GM23338 (cell line): ENCODE measurements around the gene SYPL1.

Experiments used
- CREB1 ChIP-seq: fragments of 250-450 bp; sonication (Bioruptor Pico); IDR thresholded peaks from 2 replicates; pipeline ENCODE4 v1.5.0; 2020; ENCODE audit warnings: low read depth, mild to moderate bottlenecking, moderate library complexity
- EZH2 ChIP-seq: fragments of 200-600 bp; sonication (generic); IDR thresholded peaks from one replicate; pipeline ENCODE4 v1.8.0; 2017; ENCODE audit warnings: antibody characterized with exemption, mild to moderate bottlenecking, low read depth; ENCODE audit not compliant: unreplicated experiment
- EZH2phosphoT487 ChIP-seq: fragments of 200-600 bp; sonication (generic); IDR thresholded peaks from one replicate; pipeline ENCODE4 v1.8.1; 2018; ENCODE audit warnings: antibody characterized with exemption; ENCODE audit not compliant: unreplicated experiment
- JUNB ChIP-seq: IDR thresholded peaks from one replicate; pipeline ENCODE4 v1.6.1; 2016; ENCODE audit warnings: antibody characterized with exemption; ENCODE audit not compliant: unreplicated experiment
- NANOG ChIP-seq: IDR thresholded peaks from 2 replicates; pipeline ENCODE4 v1.6.1; 2016; ENCODE audit warnings: antibody characterized with exemption, borderline replicate concordance
- POLR2AphosphoS5 ChIP-seq: IDR thresholded peaks from 2 replicates; pipeline ENCODE4 v1.6.1; 2016; ENCODE audit warnings: antibody characterized with exemption, low read depth
- STAT1 ChIP-seq: IDR thresholded peaks from one replicate; pipeline ENCODE4 v1.6.1; 2016; ENCODE audit warnings: antibody characterized with exemption; ENCODE audit not compliant: unreplicated experiment
- ZNF114 ChIP-seq: fragments of 250-450 bp; sonication (Bioruptor Pico); IDR thresholded peaks from 2 replicates; pipeline ENCODE4 v1.5.0; 2020; ENCODE audit warnings: mild to moderate bottlenecking, moderate library complexity
- ZNF331 ChIP-seq: fragments of 250-450 bp; sonication (Bioruptor Pico); IDR thresholded peaks from 2 replicates; pipeline ENCODE4 v1.5.0; 2020; ENCODE audit warnings: low read depth, mild to moderate bottlenecking, moderate library complexity
- TF ChIP-seq, protein P1 (sequence below), 2 experiments: fragments of 200-600 bp in 1 of 2; sonication (generic) in 1 of 2; conservative IDR thresholded peaks; 2 replicates each; pipeline versions ENCODE4 v1.5.1 to v1.6.1; 2016 to 2017; ENCODE audit warnings: antibody characterized with exemption in 2 of 2, low read depth in 2 of 2, mild to moderate bottlenecking in 2 of 2, moderate library complexity in 1 of 2
- TF ChIP-seq, protein P2 (sequence below): IDR thresholded peaks from one replicate; pipeline ENCODE4 v1.6.1; 2018; ENCODE audit warnings: antibody characterized with exemption; ENCODE audit not compliant: unreplicated experiment
- TF ChIP-seq, protein P3 (sequence below): fragments of 250-450 bp; sonication (Bioruptor Pico); IDR thresholded peaks from 2 replicates; pipeline ENCODE4 v1.5.0; 2020; ENCODE audit warnings: mild to moderate bottlenecking, moderate library complexity
- TF ChIP-seq, protein P4 (sequence below): IDR thresholded peaks from 2 replicates; pipeline ENCODE4 v1.6.1; 2016; ENCODE audit warnings: antibody characterized with exemption

DNA sequence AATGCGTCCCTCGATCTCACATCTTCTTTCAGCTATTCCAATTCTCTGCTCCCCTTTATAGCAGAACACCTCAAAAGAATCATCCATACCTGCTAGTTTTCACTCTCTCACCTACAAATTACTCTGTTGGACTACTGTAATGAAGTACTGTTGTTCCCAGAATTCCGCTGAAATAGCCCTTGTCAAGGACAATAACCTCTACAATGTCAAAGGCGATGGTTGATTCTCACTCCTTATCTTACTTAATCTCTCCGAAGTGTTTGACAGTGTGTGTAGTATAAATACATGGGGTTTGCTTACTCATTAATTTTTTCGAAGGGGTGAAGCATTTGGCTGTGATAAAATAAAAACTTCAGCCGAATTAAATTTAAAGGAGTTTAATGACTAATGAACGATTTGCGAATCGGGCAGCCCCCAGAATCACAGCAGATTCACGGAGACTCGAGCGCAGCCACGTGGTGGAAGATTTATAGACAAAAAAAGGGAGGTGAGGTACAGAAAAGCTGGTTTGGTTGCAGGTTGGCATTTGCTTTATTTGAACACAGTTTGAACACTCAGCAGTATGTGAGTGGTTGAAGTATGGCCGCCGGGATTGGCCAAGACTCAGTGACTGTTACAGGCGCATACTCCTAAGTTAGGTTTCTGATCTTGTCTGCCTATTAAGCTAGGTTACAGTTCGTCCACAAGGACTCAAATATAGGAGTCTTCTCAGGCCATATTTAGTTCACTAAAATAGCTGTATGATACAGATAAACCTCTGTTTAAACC is 29.8 kb downstream of the SYPL1 start:
- TF ChIP-seq, protein P1, sequence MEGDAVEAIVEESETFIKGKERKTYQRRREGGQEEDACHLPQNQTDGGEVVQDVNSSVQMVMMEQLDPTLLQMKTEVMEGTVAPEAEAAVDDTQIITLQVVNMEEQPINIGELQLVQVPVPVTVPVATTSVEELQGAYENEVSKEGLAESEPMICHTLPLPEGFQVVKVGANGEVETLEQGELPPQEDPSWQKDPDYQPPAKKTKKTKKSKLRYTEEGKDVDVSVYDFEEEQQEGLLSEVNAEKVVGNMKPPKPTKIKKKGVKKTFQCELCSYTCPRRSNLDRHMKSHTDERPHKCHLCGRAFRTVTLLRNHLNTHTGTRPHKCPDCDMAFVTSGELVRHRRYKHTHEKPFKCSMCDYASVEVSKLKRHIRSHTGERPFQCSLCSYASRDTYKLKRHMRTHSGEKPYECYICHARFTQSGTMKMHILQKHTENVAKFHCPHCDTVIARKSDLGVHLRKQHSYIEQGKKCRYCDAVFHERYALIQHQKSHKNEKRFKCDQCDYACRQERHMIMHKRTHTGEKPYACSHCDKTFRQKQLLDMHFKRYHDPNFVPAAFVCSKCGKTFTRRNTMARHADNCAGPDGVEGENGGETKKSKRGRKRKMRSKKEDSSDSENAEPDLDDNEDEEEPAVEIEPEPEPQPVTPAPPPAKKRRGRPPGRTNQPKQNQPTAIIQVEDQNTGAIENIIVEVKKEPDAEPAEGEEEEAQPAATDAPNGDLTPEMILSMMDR (conservative IDR thresholded peaks at IDR 0.05; ENCODE audit: low read depth in 2 of 2), result no peak
- TF ChIP-seq CREB1 (CRISPR knock-in tag) (no peak), JUNB (no peak), POLR2AphosphoS5 (no peak), EZH2 (no peak), EZH2phosphoT487 (no peak), NANOG (no peak), ZNF331 (CRISPR knock-in tag) (no peak), ZNF114 (no peak), STAT1 (no peak)
- TF ChIP-seq, protein P2, sequence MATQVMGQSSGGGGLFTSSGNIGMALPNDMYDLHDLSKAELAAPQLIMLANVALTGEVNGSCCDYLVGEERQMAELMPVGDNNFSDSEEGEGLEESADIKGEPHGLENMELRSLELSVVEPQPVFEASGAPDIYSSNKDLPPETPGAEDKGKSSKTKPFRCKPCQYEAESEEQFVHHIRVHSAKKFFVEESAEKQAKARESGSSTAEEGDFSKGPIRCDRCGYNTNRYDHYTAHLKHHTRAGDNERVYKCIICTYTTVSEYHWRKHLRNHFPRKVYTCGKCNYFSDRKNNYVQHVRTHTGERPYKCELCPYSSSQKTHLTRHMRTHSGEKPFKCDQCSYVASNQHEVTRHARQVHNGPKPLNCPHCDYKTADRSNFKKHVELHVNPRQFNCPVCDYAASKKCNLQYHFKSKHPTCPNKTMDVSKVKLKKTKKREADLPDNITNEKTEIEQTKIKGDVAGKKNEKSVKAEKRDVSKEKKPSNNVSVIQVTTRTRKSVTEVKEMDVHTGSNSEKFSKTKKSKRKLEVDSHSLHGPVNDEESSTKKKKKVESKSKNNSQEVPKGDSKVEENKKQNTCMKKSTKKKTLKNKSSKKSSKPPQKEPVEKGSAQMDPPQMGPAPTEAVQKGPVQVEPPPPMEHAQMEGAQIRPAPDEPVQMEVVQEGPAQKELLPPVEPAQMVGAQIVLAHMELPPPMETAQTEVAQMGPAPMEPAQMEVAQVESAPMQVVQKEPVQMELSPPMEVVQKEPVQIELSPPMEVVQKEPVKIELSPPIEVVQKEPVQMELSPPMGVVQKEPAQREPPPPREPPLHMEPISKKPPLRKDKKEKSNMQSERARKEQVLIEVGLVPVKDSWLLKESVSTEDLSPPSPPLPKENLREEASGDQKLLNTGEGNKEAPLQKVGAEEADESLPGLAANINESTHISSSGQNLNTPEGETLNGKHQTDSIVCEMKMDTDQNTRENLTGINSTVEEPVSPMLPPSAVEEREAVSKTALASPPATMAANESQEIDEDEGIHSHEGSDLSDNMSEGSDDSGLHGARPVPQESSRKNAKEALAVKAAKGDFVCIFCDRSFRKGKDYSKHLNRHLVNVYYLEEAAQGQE, result no peak
- TF ChIP-seq, protein P3, sequence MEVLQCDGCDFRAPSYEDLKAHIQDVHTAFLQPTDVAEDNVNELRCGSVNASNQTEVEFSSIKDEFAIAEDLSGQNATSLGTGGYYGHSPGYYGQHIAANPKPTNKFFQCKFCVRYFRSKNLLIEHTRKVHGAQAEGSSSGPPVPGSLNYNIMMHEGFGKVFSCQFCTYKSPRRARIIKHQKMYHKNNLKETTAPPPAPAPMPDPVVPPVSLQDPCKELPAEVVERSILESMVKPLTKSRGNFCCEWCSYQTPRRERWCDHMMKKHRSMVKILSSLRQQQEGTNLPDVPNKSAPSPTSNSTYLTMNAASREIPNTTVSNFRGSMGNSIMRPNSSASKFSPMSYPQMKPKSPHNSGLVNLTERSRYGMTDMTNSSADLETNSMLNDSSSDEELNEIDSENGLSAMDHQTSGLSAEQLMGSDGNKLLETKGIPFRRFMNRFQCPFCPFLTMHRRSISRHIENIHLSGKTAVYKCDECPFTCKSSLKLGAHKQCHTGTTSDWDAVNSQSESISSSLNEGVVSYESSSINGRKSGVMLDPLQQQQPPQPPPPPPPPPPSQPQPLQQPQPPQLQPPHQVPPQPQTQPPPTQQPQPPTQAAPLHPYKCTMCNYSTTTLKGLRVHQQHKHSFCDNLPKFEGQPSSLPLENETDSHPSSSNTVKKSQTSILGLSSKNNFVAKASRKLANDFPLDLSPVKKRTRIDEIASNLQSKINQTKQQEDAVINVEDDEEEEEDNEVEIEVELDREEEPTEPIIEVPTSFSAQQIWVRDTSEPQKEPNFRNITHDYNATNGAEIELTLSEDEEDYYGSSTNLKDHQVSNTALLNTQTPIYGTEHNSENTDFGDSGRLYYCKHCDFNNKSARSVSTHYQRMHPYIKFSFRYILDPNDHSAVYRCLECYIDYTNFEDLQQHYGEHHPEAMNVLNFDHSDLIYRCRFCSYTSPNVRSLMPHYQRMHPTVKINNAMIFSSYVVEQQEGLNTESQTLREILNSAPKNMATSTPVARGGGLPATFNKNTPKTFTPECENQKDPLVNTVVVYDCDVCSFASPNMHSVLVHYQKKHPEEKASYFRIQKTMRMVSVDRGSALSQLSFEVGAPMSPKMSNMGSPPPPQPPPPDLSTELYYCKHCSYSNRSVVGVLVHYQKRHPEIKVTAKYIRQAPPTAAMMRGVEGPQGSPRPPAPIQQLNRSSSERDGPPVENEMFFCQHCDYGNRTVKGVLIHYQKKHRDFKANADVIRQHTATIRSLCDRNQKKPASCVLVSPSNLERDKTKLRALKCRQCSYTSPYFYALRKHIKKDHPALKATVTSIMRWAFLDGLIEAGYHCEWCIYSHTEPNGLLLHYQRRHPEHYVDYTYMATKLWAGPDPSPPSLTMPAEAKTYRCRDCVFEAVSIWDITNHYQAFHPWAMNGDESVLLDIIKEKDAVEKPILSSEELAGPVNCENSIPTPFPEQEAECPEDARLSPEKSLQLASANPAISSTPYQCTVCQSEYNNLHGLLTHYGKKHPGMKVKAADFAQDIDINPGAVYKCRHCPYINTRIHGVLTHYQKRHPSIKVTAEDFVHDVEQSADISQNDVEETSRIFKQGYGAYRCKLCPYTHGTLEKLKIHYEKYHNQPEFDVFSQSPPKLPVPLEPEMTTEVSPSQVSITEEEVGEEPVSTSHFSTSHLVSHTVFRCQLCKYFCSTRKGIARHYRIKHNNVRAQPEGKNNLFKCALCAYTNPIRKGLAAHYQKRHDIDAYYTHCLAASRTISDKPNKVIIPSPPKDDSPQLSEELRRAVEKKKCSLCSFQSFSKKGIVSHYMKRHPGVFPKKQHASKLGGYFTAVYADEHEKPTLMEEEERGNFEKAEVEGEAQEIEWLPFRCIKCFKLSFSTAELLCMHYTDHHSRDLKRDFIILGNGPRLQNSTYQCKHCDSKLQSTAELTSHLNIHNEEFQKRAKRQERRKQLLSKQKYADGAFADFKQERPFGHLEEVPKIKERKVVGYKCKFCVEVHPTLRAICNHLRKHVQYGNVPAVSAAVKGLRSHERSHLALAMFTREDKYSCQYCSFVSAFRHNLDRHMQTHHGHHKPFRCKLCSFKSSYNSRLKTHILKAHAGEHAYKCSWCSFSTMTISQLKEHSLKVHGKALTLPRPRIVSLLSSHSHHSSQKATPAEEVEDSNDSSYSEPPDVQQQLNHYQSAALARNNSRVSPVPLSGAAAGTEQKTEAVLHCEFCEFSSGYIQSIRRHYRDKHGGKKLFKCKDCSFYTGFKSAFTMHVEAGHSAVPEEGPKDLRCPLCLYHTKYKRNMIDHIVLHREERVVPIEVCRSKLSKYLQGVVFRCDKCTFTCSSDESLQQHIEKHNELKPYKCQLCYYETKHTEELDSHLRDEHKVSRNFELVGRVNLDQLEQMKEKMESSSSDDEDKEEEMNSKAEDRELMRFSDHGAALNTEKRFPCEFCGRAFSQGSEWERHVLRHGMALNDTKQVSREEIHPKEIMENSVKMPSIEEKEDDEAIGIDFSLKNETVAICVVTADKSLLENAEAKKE (CRISPR knock-in tag), result no peak
- TF ChIP-seq, protein P4, sequence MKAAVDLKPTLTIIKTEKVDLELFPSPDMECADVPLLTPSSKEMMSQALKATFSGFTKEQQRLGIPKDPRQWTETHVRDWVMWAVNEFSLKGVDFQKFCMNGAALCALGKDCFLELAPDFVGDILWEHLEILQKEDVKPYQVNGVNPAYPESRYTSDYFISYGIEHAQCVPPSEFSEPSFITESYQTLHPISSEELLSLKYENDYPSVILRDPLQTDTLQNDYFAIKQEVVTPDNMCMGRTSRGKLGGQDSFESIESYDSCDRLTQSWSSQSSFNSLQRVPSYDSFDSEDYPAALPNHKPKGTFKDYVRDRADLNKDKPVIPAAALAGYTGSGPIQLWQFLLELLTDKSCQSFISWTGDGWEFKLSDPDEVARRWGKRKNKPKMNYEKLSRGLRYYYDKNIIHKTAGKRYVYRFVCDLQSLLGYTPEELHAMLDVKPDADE, result no peak
